Kidney epithelial cell (primary cell): ENCODE results near the gene TBC1D3B. TPM values are rescaled to one million over a fixed set of nuclear protein-coding genes. Genes with fewer than 3 reads are reported as not detected.
"Not testable (repeated sequence)": the region's sequence is repeated elsewhere in the genome, so short reads cannot be mapped to it uniquely, and the experiment has no call there.

ENCODE experiments used
- DNase-seq: peaks from one replicate; pipeline ENCODE4 v3.0.0-alpha.2; 2010; ENCODE audit warnings: low read depth
- H3K27me3 ChIP-seq: 2 replicates; pipeline ENCODE4 v1.6.0; 2011; ENCODE audit warnings: low read length; ENCODE audit not compliant: control insufficient read depth, insufficient read depth
- H3K36me3 ChIP-seq: 2 replicates; pipeline ENCODE4 v1.5.1; 2011; ENCODE audit warnings: low read length; ENCODE audit not compliant: control insufficient read depth, insufficient read depth
- H3K4me3 ChIP-seq: 2 replicates; pipeline ENCODE4 v1.5.1; 2011; ENCODE audit warnings: low read depth, mild to moderate bottlenecking, control low read depth, low read length
- CTCF ChIP-seq: IDR thresholded peaks from 2 replicates; pipeline ENCODE4 v1.5.1; 2011; ENCODE audit warnings: mild to moderate bottlenecking, moderate library complexity, low read length, control low read depth, inconsistent platforms; ENCODE audit not compliant: insufficient read depth, poor library complexity, severe bottlenecking
- total RNA-seq: library from RNA; depleted of rRNA; stranded (reverse); fragments of >200 nt; gene quantifications from 2 replicates; pipeline ENCODE4 v1.2.3, GENCODE V29; 2015

The TBC1D3B gene
- 6.3 TPM in 1 of 2 replicates, not detected in the other for total RNA-seq

DNA sequence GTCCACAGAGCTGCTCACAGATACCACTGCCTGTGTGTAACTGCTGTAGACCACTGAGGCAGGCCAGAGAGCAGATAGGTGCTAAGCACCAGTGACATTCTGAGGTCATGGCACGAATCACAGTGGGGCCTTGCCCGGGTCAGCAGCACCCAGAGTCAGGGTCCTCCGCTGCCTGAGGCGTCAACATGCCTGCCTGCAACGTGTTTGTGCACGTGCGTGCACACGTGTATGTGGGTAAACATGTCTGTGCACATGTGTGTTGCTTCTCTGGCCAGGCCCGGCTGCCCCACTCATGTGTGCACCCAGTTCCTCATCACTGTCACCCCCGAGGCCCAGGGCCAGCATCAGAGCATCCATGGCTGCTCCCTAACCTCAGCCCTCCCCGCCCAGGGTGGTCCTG is at the start of gene TBC1D3B:
Gene TBC1D3B (minus strand): TSS at position 101 of the 400 bp plus-strand sequence. CDS start 1,586 bp downstream, outside the sequence.
- not testable (repeated sequence) for DNase-seq, H3K4me3 ChIP-seq, H3K27me3 ChIP-seq, H3K36me3 ChIP-seq

- not testable (repeated sequence) for H3K27me3 ChIP-seq, H3K4me3 ChIP-seq, DNase-seq, H3K36me3 ChIP-seq
These were observed 46.5 kb upstream of the TBC1D3B start for GRCh38 chr17:36222967-36223366.

GRCh38 chr17:36221581-36222100 is 45.2 kb upstream of the TBC1D3B start:
- not testable (repeated sequence) for H3K36me3 ChIP-seq, DNase-seq, H3K27me3 ChIP-seq, H3K4me3 ChIP-seq

DNA sequence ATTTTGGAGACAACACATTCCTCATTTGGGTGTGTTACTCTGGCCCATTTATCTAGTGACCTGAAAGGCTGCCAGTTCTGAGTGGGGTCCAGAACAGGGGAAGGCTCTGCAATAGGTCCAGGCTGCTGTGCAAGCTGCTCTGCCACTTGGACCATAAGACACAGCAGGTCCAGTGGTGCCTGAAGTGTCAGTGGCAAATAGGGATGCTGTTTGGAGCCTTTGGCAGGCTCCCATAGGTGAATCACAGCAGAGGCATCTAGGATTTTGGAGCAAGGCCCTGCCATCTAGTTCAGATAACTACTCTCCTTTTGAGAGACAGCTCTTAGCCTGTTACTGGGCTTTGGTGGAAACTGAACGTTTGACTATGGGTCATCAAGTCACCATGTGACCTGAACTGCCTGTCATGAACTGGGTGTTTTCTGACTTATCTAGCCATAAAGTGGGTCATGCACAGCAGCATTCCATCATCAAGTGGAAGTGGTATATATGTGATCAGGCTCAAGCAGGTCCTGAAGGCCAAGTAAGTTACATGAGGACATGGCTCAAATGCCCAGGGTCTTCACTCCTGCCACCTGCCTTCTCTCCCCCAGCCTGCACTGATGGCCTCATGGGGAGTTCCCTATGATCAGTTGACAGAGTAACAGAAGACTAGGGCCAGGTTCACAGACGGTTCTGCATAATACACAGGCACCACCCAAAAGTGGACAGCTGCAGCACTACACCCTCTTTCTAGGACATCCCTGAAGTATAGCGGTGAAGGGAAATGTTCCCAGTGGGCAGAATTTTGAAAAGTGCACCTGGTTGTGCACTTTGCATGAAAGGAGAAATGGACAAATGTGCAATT is 44.5 kb upstream of the TBC1D3B start:
- H3K4me3 ChIP-seq, H3K27me3 ChIP-seq, DNase-seq, H3K36me3 ChIP-seq: not testable (repeated sequence)

DNA sequence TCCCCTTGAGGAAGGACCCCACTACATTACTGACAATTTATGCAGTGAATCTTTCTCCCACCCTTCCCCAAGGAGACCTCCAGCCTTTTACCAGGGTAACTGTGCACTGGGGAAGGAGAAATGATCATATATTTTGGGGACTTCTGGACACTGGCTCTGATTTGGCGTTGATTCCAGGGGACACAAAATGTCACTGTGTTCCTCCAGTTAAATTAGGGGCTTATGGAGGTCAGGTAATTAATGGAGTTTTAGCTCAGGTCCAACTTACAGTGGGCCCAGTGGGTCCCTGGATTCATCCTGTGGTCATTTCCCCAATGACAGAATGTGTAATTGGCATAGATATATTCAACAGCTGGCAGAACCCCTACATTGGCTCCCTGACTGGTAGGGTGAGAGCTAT is 43.1 kb upstream of the TBC1D3B start:
- H3K4me3 ChIP-seq, H3K27me3 ChIP-seq, H3K36me3 ChIP-seq, DNase-seq: not testable (repeated sequence)

GRCh38 chr17:36215406-36216308 is 39.2 kb upstream of the TBC1D3B start:
- not testable (repeated sequence) for DNase-seq, H3K4me3 ChIP-seq, H3K36me3 ChIP-seq, H3K27me3 ChIP-seq

GRCh38 chr17:36214918-36215317 is 38.5 kb upstream of the TBC1D3B start:
- no peak overlapping the region for H3K4me3 ChIP-seq
- H3K27me3 ChIP-seq = no peaks in the 10 kb centered on the region
- H3K36me3 ChIP-seq = no peaks in the 10 kb centered on the region
- no peak for DNase-seq
- TF ChIP-seq CTCF = no peak

DNA sequence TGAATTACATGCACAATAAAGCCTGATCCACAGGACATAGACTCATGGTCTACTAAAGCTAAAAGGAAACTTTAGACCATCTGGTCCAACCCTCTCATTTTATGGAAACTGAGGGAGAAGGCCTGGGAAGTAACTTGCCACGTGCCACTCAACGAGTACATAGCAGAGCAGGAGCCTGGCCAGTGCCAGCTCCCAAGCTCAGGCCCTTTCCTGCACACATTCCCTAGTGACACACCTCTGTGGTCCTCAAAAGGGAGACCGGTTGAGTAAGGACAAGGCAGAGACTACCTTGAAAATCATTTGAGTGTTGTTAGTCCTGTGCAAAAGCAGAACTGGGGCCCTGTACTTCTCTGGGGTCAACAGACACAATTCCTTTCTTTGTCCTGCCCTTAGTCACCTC is 37.3 kb upstream of the TBC1D3B start:
- Histone ChIP-seq H3K27me3 (no peaks in the 10 kb centered on the region), H3K36me3 (no peaks in the 10 kb centered on the region), H3K4me3 (no peak overlapping the region)
- no peak for TF ChIP-seq CTCF
- DNase-seq = no peak
